Neural progenitor cell (in vitro differentiated cells): ENCODE data around the gene SLC24A4.

ENCODE experiments used
- EZH2phosphoT487 ChIP-seq: fragments of 200-600 bp; sonication (generic); IDR thresholded peaks from 2 replicates; pipeline ENCODE4 v1.6.1; 2017; ENCODE audit warnings: antibody characterized with exemption
- TF ChIP-seq, protein P1 (sequence below): fragments of 200-600 bp; sonication (generic); IDR thresholded peaks from 2 replicates; pipeline ENCODE4 v1.5.1; 2017; ENCODE audit warnings: antibody characterized with exemption, mild to moderate bottlenecking

DNA sequence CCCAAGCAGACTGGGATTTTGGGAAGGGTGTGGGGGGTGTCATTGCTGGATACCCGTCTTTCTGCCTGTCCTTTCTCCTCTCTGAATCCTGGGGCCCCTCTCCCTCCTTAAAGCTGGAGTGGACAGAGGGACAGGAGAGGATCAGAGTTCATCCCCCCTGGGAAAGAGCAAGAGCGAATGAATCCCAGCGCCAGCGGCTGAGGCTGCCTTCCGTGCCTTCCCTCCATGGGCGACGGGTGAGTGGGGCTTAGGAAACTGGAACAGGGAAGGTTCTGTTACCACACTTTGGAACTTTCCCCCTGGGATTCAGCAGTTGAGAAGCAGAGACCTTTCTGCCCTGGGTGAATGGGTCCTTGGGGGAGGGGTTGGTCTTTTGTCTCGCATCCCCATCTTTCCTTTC is 174.4 kb downstream of the SLC24A4 start:
- no peak for TF ChIP-seq EZH2phosphoT487
- TF ChIP-seq, protein P1, sequence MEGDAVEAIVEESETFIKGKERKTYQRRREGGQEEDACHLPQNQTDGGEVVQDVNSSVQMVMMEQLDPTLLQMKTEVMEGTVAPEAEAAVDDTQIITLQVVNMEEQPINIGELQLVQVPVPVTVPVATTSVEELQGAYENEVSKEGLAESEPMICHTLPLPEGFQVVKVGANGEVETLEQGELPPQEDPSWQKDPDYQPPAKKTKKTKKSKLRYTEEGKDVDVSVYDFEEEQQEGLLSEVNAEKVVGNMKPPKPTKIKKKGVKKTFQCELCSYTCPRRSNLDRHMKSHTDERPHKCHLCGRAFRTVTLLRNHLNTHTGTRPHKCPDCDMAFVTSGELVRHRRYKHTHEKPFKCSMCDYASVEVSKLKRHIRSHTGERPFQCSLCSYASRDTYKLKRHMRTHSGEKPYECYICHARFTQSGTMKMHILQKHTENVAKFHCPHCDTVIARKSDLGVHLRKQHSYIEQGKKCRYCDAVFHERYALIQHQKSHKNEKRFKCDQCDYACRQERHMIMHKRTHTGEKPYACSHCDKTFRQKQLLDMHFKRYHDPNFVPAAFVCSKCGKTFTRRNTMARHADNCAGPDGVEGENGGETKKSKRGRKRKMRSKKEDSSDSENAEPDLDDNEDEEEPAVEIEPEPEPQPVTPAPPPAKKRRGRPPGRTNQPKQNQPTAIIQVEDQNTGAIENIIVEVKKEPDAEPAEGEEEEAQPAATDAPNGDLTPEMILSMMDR = no peak
